ENCODE results near the gene ADAMTSL3.

DNA sequence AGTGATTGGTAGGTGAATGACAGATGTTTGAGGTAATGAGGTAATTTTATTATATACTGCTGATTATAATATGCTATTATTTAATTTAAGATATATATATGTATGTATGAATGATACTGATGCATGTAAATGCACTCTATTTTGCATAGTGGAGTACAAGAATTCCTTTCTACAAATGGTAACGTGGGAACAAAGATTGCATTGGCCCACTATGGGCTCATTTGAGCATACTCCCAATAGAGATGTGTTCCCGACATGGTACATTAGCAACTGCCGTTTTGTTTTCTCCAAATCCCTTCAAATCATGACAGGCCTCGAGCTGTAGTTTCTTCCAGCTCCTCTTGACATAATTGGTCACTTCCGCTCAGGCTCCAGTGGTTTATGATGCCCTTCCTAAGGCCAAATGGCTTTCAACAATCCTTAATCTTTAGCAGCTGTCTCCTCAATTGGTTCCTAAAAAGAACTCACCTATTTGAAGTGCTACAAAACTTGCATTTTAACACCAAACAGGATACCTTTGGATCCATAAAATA, 266.1 kb downstream of the ADAMTSL3 start:
- TF ChIP-seq SIRT6 (IDR thresholded peaks at IDR 0.05; ENCODE audit: low read length) (no peak), TAF1 (IDR thresholded peaks at IDR 0.05; ENCODE audit: low read depth, low read length) (no peak), JUN (IDR thresholded peaks at IDR 0.05; ENCODE audit: low read depth, low read length) (no peak), NRF1 (IDR thresholded peaks at IDR 0.05; ENCODE audit: low read depth, low read length) (no peak), POLR2AphosphoS5 (IDR thresholded peaks at IDR 0.05; ENCODE audit: low read depth, low read length) (no peak), GTF2F1 (IDR thresholded peaks at IDR 0.05; ENCODE audit: borderline replicate concordance, low read depth, low read length) (no peak)
- TF ChIP-seq, protein P1, sequence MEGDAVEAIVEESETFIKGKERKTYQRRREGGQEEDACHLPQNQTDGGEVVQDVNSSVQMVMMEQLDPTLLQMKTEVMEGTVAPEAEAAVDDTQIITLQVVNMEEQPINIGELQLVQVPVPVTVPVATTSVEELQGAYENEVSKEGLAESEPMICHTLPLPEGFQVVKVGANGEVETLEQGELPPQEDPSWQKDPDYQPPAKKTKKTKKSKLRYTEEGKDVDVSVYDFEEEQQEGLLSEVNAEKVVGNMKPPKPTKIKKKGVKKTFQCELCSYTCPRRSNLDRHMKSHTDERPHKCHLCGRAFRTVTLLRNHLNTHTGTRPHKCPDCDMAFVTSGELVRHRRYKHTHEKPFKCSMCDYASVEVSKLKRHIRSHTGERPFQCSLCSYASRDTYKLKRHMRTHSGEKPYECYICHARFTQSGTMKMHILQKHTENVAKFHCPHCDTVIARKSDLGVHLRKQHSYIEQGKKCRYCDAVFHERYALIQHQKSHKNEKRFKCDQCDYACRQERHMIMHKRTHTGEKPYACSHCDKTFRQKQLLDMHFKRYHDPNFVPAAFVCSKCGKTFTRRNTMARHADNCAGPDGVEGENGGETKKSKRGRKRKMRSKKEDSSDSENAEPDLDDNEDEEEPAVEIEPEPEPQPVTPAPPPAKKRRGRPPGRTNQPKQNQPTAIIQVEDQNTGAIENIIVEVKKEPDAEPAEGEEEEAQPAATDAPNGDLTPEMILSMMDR (IDR thresholded peaks at IDR 0.05; ENCODE audit: control extremely low read depth in 1 of 3, insufficient read depth in 1 of 3, low read depth in 1 of 3, low read length in 3 of 3) = no peak
- TF ChIP-seq, protein P2, sequence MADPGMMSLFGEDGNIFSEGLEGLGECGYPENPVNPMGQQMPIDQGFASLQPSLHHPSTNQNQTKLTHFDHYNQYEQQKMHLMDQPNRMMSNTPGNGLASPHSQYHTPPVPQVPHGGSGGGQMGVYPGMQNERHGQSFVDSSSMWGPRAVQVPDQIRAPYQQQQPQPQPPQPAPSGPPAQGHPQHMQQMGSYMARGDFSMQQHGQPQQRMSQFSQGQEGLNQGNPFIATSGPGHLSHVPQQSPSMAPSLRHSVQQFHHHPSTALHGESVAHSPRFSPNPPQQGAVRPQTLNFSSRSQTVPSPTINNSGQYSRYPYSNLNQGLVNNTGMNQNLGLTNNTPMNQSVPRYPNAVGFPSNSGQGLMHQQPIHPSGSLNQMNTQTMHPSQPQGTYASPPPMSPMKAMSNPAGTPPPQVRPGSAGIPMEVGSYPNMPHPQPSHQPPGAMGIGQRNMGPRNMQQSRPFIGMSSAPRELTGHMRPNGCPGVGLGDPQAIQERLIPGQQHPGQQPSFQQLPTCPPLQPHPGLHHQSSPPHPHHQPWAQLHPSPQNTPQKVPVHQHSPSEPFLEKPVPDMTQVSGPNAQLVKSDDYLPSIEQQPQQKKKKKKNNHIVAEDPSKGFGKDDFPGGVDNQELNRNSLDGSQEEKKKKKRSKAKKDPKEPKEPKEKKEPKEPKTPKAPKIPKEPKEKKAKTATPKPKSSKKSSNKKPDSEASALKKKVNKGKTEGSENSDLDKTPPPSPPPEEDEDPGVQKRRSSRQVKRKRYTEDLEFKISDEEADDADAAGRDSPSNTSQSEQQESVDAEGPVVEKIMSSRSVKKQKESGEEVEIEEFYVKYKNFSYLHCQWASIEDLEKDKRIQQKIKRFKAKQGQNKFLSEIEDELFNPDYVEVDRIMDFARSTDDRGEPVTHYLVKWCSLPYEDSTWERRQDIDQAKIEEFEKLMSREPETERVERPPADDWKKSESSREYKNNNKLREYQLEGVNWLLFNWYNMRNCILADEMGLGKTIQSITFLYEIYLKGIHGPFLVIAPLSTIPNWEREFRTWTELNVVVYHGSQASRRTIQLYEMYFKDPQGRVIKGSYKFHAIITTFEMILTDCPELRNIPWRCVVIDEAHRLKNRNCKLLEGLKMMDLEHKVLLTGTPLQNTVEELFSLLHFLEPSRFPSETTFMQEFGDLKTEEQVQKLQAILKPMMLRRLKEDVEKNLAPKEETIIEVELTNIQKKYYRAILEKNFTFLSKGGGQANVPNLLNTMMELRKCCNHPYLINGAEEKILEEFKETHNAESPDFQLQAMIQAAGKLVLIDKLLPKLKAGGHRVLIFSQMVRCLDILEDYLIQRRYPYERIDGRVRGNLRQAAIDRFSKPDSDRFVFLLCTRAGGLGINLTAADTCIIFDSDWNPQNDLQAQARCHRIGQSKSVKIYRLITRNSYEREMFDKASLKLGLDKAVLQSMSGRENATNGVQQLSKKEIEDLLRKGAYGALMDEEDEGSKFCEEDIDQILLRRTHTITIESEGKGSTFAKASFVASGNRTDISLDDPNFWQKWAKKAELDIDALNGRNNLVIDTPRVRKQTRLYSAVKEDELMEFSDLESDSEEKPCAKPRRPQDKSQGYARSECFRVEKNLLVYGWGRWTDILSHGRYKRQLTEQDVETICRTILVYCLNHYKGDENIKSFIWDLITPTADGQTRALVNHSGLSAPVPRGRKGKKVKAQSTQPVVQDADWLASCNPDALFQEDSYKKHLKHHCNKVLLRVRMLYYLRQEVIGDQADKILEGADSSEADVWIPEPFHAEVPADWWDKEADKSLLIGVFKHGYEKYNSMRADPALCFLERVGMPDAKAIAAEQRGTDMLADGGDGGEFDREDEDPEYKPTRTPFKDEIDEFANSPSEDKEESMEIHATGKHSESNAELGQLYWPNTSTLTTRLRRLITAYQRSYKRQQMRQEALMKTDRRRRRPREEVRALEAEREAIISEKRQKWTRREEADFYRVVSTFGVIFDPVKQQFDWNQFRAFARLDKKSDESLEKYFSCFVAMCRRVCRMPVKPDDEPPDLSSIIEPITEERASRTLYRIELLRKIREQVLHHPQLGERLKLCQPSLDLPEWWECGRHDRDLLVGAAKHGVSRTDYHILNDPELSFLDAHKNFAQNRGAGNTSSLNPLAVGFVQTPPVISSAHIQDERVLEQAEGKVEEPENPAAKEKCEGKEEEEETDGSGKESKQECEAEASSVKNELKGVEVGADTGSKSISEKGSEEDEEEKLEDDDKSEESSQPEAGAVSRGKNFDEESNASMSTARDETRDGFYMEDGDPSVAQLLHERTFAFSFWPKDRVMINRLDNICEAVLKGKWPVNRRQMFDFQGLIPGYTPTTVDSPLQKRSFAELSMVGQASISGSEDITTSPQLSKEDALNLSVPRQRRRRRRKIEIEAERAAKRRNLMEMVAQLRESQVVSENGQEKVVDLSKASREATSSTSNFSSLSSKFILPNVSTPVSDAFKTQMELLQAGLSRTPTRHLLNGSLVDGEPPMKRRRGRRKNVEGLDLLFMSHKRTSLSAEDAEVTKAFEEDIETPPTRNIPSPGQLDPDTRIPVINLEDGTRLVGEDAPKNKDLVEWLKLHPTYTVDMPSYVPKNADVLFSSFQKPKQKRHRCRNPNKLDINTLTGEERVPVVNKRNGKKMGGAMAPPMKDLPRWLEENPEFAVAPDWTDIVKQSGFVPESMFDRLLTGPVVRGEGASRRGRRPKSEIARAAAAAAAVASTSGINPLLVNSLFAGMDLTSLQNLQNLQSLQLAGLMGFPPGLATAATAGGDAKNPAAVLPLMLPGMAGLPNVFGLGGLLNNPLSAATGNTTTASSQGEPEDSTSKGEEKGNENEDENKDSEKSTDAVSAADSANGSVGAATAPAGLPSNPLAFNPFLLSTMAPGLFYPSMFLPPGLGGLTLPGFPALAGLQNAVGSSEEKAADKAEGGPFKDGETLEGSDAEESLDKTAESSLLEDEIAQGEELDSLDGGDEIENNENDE (IDR thresholded peaks at IDR 0.05; ENCODE audit: insufficient replicate concordance, low read length) = no peak
